Muscle layer of duodenum (tissue), 2 donors: Measurements from ENCODE around the gene DGKI.

ENCODE experiments used
- H3K27ac ChIP-seq: one replicate; pipeline ENCODE4 v1.7.0; 2013; ENCODE audit warnings: mild to moderate bottlenecking, low read length
- H3K27me3 ChIP-seq: one replicate; pipeline ENCODE4 v1.7.0; 2013; ENCODE audit warnings: low read depth, mild to moderate bottlenecking, control low read depth, low read length
- H3K36me3 ChIP-seq, 2 donors: one replicate each; pipeline ENCODE4 v1.7.0; 2013; ENCODE audit warnings: low read length in 2 of 2, control low read depth in 1 of 2, mild to moderate bottlenecking in 1 of 2; ENCODE audit not compliant: insufficient read depth in 2 of 2, control insufficient read depth in 1 of 2
- H3K4me1 ChIP-seq, 2 donors: one replicate each; pipeline ENCODE4 v1.7.0; 2013; ENCODE audit warnings: low read length in 2 of 2, mild to moderate bottlenecking in 2 of 2, control low read depth in 1 of 2, moderate library complexity in 1 of 2; ENCODE audit not compliant: insufficient read depth in 2 of 2, control insufficient read depth in 1 of 2
- H3K4me3 ChIP-seq, 2 donors: one replicate each; pipeline ENCODE4 v1.7.0; 2013; ENCODE audit warnings: low read length in 2 of 2, low read depth in 1 of 2, mild to moderate bottlenecking in 1 of 2
- H3K9me3 ChIP-seq, 2 donors: one replicate each; pipeline ENCODE4 v1.7.0; 2013; ENCODE audit warnings: low read length in 2 of 2, control low read depth in 1 of 2, mild to moderate bottlenecking in 1 of 2; ENCODE audit not compliant: control insufficient read depth in 1 of 2
- donor health status: healthy.

Gene DGKI

GRCh38 chr7:137519181-137519691 lies 327.5 kb downstream of the DGKI start:
- no peaks in the 10 kb centered on the region for H3K4me1 ChIP-seq
- no peak overlapping the region for H3K4me3 ChIP-seq
- H3K9me3 ChIP-seq: no peaks in the 10 kb centered on the region
- H3K27me3 ChIP-seq: no peaks in the 10 kb centered on the region
- H3K36me3 ChIP-seq: no peaks in the 10 kb centered on the region
- H3K27ac ChIP-seq: no peak overlapping the region

- Histone ChIP-seq H3K27ac (no peak overlapping the region), H3K36me3 (no peaks in the 10 kb centered on the region), H3K4me1 (no peaks in the 10 kb centered on the region), H3K4me3 (no peak overlapping the region), H3K27me3 (no peaks in the 10 kb centered on the region), H3K9me3 (no peaks in the 10 kb centered on the region)
Measured at GRCh38 chr7:137513091-137513490, 333.7 kb downstream of the DGKI start.

- Histone ChIP-seq H3K27ac (no peak overlapping the region), H3K36me3 (no peaks in the 10 kb centered on the region), H3K9me3 (no peaks in the 10 kb centered on the region), H3K27me3 (no peaks in the 10 kb centered on the region), H3K4me3 (no peak overlapping the region), H3K4me1 (no peaks in the 10 kb centered on the region)
Measured at GRCh38 chr7:137507096-137507495, 339.7 kb downstream of the DGKI start.

- Histone ChIP-seq H3K27ac (no peak overlapping the region), H3K4me1 (no peaks in the 10 kb centered on the region), H3K4me3 (no peak overlapping the region), H3K27me3 (no peaks in the 10 kb centered on the region), H3K9me3 (no peaks in the 10 kb centered on the region), H3K36me3 (no peaks in the 10 kb centered on the region)
Measured at GRCh38 chr7:137506031-137506430, 340.7 kb downstream of the DGKI start.

GRCh38 chr7:137501562-137501961 lies 345.2 kb downstream of the DGKI start:
- H3K4me3 ChIP-seq: no peak overlapping the region
- no peaks in the 10 kb centered on the region for H3K27me3 ChIP-seq
- no peak overlapping the region for H3K27ac ChIP-seq
- no peaks in the 10 kb centered on the region for H3K4me1 ChIP-seq
- no peaks in the 10 kb centered on the region for H3K9me3 ChIP-seq
- H3K36me3 ChIP-seq: no peaks in the 10 kb centered on the region

- H3K27ac ChIP-seq: no peak overlapping the region
- H3K4me3 ChIP-seq: no peak overlapping the region
- H3K27me3 ChIP-seq: no peaks in the 10 kb centered on the region
Measured at GRCh38 chr7:137492889-137493288, 353.9 kb downstream of the DGKI start.

GRCh38 chr7:137489880-137490279 lies 356.9 kb downstream of the DGKI start:
- Histone ChIP-seq H3K4me3 (no peak overlapping the region), H3K4me1 (no peaks in the 10 kb centered on the region), H3K27ac (no peak overlapping the region), H3K9me3 (no peaks in the 10 kb centered on the region), H3K27me3 (no peaks in the 10 kb centered on the region), H3K36me3 (no peaks in the 10 kb centered on the region)

More at GRCh38 chr7:137492889-137493288, 353.9 kb downstream of the DGKI start:
- Histone ChIP-seq H3K4me1 (no peaks in the 10 kb centered on the region), H3K9me3 (no peaks in the 10 kb centered on the region), H3K36me3 (no peaks in the 10 kb centered on the region)

GRCh38 chr7:137488038-137488437 lies 358.7 kb downstream of the DGKI start:
- Histone ChIP-seq H3K4me1 (no peaks in the 10 kb centered on the region), H3K36me3 (no peaks in the 10 kb centered on the region), H3K9me3 (no peaks in the 10 kb centered on the region)

GRCh38 chr7:137485818-137486217 lies 361.0 kb downstream of the DGKI start:
- Histone ChIP-seq H3K27me3 (no peaks in the 10 kb centered on the region), H3K4me3 (no peak overlapping the region), H3K36me3 (no peaks in the 10 kb centered on the region), H3K9me3 (no peaks in the 10 kb centered on the region), H3K4me1 (no peaks in the 10 kb centered on the region), H3K27ac (no peak overlapping the region)

More at GRCh38 chr7:137488038-137488437, 358.7 kb downstream of the DGKI start:
- no peaks in the 10 kb centered on the region for H3K27me3 ChIP-seq
- H3K4me3 ChIP-seq: no peak overlapping the region
- no peak overlapping the region for H3K27ac ChIP-seq

- Histone ChIP-seq H3K27ac (no peak overlapping the region), H3K27me3 (no peaks in the 10 kb centered on the region), H3K4me1 (no peaks in the 10 kb centered on the region), H3K36me3 (no peaks in the 10 kb centered on the region), H3K9me3 (no peaks in the 10 kb centered on the region), H3K4me3 (no peak overlapping the region)
Measured at GRCh38 chr7:137484326-137484725, 362.4 kb downstream of the DGKI start.

GRCh38 chr7:137482466-137482865 lies 364.3 kb downstream of the DGKI start:
- Histone ChIP-seq H3K9me3 (no peaks in the 10 kb centered on the region), H3K36me3 (no peaks in the 10 kb centered on the region), H3K27me3 (no peaks in the 10 kb centered on the region), H3K27ac (no peak overlapping the region), H3K4me1 (no peaks in the 10 kb centered on the region), H3K4me3 (no peak overlapping the region)

GRCh38 chr7:137480824-137481365 lies 365.9 kb downstream of the DGKI start:
- Histone ChIP-seq H3K27ac (no peak overlapping the region), H3K36me3 (no peaks in the 10 kb centered on the region), H3K27me3 (no peaks in the 10 kb centered on the region), H3K4me3 (no peak overlapping the region), H3K4me1 (no peaks in the 10 kb centered on the region), H3K9me3 (no peaks in the 10 kb centered on the region)
